ENCODE measurements around the gene WDR87.

DNA sequence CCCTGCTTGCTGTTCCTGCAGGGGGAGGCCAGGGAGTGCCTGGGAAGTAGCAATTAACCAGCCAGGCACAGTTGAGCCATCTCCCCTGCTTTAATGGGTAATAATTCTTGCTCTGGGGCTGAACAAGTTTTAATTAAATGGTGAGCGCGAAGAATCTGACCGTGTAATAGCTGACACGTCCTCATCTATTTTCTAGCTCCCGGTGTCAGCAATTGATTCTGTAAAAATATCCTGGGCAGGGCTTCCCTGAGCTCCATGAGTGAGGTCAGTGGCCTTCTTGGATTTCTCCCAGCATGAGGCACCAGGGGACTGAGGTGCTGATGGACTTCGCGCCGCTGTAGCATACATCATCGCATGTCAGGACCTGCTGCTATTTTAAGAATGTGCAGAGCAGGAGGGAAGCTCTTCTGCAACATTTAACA is 27.6 kb upstream of the WDR87 start:
- TF ChIP-seq, protein P1, sequence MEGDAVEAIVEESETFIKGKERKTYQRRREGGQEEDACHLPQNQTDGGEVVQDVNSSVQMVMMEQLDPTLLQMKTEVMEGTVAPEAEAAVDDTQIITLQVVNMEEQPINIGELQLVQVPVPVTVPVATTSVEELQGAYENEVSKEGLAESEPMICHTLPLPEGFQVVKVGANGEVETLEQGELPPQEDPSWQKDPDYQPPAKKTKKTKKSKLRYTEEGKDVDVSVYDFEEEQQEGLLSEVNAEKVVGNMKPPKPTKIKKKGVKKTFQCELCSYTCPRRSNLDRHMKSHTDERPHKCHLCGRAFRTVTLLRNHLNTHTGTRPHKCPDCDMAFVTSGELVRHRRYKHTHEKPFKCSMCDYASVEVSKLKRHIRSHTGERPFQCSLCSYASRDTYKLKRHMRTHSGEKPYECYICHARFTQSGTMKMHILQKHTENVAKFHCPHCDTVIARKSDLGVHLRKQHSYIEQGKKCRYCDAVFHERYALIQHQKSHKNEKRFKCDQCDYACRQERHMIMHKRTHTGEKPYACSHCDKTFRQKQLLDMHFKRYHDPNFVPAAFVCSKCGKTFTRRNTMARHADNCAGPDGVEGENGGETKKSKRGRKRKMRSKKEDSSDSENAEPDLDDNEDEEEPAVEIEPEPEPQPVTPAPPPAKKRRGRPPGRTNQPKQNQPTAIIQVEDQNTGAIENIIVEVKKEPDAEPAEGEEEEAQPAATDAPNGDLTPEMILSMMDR (IDR thresholded peaks at IDR 0.05; ENCODE audit: insufficient read depth, low read depth, low read length) = no peak
- TF ChIP-seq EZH2 (IDR thresholded peaks at IDR 0.05; ENCODE audit: insufficient read depth, low read length) = no peak

All from astrocyte (in vitro differentiated cells and primary cell).